ENCODE measurements around the gene SPN.

DNA sequence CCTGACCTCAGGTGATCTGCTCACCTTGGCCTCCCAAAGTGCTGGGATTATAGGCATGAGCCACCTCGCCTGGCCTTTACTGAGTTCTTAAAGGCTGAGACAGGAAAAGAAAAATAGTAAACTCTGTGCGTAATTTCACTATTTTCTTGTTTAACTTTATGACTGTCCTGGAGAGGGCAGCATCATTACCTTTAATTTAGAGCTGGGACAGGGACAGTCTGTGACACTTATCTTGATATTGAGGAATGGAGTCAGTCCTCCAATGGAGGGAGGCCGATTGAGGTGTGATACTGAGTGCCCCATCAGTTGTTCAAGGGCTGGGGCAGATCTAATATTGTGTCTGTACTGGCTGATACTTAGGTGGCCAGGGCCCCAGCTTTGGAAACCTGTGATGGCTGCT is 21.5 kb upstream of the SPN start:
- no peak for TF ChIP-seq POLR2A (IDR thresholded peaks at IDR 0.05)
- TF ChIP-seq, protein P1, sequence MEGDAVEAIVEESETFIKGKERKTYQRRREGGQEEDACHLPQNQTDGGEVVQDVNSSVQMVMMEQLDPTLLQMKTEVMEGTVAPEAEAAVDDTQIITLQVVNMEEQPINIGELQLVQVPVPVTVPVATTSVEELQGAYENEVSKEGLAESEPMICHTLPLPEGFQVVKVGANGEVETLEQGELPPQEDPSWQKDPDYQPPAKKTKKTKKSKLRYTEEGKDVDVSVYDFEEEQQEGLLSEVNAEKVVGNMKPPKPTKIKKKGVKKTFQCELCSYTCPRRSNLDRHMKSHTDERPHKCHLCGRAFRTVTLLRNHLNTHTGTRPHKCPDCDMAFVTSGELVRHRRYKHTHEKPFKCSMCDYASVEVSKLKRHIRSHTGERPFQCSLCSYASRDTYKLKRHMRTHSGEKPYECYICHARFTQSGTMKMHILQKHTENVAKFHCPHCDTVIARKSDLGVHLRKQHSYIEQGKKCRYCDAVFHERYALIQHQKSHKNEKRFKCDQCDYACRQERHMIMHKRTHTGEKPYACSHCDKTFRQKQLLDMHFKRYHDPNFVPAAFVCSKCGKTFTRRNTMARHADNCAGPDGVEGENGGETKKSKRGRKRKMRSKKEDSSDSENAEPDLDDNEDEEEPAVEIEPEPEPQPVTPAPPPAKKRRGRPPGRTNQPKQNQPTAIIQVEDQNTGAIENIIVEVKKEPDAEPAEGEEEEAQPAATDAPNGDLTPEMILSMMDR (IDR thresholded peaks at IDR 0.05), result no peak
